ENCODE data around the gene IFNAR1.

Gene IFNAR1

DNA sequence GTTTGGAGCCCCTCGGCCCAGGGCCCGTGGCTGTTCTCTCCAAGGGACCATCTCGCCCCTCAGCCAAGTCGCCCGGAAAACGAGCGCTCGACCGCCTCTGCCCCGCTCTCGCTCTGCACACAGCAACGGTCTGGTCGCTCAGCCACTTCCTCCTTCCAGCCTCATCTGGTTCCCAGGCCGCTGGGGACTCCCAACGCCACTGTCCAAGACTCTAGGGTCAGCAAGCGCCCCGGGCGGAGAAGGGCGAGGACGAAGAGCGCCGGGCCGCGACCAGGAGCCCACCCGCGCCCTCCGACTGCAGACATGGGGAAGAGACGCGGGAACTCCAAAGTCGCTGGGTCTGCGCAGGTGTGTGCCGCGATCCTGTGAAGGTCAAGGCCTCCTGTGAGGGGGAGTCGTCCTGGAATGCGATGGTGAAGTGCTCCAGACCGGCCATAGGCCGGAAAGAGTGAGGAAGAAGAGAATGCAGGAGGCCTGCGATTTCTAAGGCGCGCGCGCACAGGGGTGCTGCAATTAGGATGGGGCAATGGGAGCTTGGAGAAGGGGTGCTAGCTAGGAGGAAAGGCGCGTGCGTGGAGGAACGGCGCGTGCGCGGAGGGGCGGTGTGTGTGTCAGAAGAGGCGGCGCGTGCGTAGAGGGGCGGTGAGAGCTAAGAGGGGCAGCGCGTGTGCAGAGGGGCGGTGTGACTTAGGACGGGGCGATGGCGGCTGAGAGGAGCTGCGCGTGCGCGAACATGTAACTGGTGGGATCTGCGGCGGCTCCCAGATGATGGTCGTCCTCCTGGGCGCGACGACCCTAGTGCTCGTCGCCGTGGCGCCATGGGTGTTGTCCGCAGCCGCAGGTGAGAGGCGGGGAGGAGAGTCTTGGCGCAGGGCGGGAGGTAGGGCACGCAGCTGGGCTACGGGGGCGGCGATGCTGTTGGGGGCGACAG, at the start of gene IFNAR1:
Gene IFNAR1, plus strand, starts transcription at position 680 of the 931 bp plus-strand sequence. Its CDS starts 86 bp downstream, at position 766.
- DNase-seq = peak; percentile 74

DNA sequence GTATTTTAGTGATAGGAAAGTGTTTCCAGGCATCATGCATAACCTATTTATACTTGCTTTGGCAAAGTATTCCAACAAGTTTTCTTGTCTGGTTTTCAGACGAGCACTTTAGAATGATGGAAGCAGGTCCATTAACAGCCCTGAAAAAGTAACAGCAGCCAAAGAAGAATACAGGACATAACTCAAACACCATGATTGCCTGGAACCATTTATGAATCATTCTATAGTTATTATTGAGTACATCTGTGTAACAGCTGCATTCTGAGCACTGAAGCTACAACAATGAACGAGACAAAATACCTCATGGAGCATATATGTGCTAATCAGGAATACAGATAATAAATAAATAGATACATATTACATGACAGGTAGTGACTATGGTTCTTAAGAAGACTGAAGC, 46.0 kb upstream of the IFNAR1 start:
- no peak for DNase-seq

DNA sequence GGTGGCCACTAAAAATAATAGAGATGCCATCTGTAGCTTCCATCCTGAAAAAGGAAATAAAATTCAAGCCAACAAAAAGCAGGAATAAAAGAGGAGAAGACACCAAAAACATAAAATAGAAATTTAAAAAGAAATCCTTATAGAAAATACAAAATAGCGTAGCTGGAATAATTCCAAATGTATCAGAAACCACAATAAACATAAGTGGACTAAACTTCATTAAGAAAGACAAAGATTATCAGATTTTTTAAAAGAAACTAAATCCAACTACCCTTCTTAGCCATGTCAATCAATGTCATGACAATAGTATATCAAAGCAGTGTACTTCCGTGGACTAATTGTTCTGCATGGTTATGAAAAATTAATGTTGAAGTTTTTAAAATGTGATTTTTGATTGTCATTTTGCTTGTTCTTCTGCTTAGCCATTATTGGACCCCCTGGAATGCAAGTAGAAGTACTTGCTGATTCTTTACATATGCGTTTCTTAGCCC, 45.4 kb upstream of the IFNAR1 start:
- no peak for DNase-seq

DNA sequence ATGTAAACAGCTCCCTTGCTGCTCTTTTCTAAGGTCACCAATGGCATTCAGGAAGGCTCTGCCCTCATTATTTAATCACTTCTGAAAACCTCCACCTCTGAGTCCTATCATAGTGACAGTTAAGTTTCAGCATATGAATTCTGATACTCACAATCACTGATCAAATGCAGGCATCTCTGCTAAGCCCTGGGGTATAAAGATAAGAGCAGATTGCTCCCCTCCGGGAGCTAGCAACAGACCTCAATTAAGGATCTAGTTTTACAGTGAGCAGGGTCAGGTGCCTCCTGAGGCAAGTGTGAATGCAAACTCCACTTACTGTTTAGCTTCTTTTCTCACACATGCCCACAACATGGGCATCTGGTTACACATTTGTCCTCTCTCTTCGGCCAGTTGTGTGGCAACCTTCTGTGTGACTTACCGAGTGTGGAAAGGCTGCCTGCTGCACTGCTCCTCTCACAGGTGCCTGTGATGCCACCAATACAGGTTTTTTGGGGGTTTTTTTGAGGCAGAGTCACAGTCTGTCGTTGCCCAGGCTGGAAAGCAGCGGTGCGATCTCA, 43.6 kb upstream of the IFNAR1 start:
- DNase-seq = no peak

DNA sequence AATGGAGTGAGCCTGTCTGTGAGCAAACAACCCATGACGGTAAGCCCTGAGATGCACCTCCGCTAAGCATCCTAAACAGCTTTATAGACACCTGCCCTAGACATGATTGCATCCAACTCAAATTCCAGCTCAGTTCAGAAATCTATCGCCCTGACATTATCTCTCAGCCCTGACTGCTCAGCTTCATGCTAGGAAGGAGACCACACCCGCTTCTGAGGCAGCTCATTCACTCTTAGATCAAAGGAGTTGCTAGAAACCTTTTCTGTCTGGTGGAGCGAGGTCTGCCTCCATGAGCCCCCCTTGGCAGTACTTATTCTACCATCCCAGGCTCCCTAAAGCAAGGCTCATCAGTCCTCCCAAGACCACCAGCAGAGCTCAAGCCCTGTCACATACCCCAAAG, 41.6 kb upstream of the IFNAR1 start:
- DNase-seq = no peak

DNA sequence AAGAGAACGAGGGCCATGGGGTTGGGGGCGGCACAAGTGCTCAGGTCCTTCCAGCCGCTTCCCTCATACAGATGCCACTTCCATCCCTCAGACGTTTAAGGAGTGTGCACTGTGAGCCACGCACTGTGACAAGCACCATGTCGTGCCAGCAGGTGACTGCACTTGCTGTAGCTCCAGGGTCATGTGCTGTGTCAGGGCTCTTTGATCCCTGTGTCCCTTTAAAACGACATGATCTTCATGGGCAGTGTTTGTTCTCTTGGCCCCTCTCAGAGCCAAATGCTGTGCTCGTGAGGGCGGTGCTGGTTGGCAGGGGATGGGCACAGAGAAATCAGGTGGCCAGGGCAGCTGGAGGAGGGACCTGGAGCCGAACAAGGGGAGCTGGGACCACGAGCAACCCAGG, 38.7 kb upstream of the IFNAR1 start:
- no peak for DNase-seq

DNA sequence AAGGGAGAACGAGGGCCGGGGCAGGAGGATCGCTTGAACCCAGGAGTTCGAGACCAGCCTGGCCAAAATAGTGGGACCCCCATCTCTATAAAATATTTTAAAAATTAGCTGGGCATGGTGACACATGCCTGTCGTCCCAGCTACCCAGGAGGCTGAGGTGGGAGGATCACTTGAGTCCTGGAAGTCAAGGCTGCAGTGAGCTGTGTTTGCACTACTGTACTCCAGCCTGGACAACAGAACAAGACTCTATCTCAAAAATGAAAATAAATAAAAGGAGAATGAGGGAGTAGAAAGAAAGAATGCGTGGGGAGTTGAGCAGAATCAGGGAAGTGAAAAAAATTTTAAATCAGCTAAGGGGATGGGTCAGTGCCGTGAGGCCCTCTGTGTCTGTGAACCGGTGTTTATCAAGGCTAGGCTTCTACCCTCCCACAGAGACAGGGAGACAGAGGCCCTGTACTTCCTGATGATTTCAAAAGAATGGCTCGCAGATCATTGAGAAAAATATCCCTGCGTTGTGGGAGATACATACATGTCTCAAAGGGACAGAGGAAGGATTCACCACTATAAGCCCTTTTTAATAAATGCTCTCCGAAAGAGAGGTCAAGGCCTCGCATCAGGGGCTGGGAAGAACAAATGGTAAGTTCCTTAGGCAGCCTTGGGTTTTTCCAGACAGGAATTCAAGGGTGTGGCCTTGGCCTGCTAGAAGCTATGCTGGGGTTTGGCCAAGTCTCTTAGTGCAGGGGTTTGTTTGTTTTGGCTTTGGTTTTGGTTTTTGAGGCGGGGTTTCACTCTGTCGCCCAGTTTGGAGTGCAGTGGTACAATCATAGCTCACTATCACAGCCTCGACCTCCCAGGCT, 37.9 kb upstream of the IFNAR1 start:
- DNase-seq = no peak

DNA sequence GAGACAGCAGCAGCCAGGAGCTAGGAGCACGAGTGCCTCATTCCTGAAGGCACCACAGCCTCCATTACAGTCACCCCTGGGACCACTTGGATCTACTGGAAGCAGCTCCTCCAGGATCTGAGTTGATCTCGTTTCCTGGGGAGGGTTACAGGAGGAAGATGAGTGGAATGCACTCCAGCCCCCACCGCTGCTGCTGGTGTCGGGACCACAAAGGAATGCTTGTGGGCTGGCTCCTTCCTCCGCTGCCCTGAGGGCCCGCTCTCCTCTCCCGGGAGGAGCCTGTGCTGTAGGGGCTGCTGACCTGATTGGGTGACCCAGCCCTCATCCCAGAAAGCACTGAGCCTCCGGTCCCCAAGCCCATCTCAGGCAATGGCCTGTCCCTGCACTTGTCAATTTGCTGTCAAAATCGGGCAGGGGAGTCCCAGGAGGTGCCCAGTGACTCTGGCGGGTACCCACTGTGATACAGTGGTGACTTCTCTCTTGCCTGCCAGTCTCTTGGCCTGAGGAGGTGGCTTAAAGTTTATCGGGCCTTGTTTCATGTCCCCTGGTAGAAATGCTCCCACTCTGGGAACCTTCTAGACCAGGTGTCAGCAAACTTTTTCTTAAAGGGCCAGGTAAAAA, 35.5 kb upstream of the IFNAR1 start:
- no peak for DNase-seq

DNA sequence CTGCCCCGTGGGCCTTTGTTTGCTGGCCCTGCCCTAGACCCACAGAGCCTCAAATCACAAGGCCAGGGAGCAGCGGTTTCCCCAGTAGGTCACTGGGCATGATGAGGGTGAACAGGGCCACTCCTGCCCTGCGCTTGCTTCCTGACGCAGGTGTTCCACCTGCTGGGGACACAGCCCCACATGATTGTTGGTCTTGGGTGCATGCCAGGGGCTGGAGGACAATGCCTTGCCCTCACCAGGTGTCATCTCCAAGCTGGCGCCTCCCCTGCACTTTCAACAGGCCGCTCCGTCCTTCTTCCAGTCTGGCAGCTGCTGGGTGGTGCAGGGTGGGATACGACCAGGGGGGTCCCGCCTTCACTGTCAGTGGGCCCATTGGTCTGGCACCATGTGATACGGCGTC, 34.3 kb upstream of the IFNAR1 start:
- no peak for DNase-seq

DNA sequence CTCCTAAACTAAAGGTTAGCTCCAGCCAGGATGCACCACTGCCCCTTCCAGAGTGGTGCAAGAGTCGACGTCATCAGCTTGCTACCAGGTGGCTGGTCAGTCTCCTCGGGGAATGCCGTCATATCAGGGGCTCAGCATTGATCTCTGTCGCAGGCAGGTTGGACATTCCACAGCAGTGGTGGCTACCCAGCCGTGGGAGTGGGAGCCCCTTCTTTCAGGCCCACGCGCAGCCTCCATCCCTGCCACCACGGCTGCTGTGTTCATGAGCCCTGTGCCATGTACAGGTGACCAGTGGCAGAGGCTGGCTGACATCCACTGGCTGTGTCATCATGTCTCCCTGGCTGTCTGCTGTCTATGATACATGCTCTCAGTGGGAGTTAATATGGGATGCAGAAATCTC, 33.1 kb upstream of the IFNAR1 start:
- no peak for DNase-seq

DNA sequence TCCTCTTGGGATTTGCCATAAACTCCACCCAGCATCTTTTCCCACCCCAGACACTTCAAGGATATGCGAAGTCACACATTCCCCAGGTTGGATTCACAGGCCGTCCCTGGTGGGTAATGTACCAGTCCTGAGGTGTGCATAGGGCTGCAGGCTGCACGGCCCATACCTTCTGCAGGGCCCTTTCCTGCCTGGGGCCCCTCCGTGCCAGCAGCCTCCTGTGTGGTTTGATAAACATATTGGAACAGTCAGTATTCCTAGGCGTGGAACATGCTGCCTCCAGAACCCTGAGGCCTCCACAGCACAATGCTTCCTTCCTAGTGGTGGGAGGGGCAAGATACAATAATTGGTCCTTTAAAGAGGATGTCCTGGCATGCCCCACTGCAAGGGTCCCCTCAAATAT, 32.0 kb upstream of the IFNAR1 start:
- no peak for DNase-seq

DNA sequence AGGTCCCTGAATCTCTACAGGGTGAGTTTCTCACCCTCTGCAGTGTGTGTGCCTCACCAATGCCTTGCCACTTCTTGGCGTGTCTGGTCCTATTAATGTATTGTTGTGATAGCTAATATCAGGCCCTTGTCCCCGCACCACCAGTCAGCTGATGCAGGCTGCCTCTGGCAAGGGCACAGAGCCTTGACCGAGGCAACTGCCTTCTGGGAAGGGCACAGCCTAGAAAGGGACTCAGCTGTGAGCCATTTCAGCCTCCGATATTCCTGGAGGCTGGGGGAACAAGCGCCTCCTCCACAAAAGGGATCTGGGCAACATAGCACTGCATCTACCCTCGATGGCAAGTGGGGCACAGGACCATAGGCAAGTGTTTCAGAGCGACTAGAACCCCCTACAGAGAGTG, 31.6 kb upstream of the IFNAR1 start:
- DNase-seq = no peak

DNA sequence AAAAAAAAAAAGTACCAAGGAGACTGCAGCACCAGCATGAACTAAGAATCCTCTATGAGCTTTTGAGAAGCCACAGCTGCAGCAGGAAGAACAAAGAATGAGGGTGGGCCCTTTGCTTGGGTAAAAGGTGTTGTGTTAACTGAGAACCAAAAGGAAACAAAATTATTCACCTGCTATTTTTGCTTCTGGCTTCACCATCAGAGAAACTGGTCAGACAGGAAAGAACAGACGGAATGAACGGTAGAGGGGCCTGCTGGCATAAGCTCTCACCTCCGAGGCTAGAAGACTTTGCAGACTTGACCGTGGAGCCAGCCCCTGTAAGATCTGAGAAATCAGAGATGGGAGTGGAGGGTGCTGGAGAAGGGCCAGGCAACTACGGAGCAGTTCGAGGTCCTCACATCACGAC, 31.0 kb upstream of the IFNAR1 start:
- no peak for DNase-seq

DNA sequence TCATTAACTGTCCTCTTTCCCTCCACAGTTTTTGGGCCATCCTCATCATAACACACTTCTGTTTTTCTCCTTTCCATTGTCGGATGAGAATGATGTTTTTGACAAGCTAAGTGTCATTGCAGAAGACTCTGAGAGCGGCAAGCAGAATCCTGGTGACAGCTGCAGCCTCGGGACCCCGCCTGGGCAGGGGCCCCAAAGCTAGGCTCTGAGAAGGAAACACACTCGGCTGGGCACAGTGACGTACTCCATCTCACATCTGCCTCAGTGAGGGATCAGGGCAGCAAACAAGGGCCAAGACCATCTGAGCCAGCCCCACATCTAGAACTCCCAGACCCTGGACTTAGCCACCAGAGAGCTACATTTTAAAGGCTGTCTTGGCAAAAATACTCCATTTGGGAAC, 28.6 kb upstream of the IFNAR1 start:
- DNase-seq = no peak

DNA sequence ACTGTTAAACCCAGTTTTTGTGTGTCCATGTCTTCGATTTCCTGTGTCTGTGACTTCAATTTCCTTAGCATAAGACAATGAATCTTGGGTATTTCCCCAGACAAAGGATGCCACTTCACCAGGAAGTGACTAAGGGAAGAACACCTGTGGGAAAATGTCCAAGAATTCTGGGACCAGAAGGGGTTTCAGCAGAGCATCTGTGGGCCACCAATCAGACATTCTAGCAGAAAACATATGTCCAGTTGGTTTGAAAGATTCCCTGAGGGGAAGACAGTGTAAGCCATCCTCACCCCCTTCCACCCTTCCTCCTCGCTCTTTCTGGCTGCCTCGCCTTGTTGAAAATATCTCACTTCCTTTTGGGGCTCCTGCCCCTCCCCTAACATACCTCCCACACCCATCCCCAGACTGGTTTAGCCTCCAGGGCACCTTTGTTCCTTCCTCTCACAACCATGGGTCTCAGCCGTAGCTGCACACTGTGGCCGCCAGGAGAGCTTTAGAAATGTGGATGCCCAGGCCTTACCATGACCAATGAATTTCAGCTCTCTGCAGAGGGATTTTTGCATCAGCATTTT, 25.5 kb upstream of the IFNAR1 start:
- no peak for DNase-seq

DNA sequence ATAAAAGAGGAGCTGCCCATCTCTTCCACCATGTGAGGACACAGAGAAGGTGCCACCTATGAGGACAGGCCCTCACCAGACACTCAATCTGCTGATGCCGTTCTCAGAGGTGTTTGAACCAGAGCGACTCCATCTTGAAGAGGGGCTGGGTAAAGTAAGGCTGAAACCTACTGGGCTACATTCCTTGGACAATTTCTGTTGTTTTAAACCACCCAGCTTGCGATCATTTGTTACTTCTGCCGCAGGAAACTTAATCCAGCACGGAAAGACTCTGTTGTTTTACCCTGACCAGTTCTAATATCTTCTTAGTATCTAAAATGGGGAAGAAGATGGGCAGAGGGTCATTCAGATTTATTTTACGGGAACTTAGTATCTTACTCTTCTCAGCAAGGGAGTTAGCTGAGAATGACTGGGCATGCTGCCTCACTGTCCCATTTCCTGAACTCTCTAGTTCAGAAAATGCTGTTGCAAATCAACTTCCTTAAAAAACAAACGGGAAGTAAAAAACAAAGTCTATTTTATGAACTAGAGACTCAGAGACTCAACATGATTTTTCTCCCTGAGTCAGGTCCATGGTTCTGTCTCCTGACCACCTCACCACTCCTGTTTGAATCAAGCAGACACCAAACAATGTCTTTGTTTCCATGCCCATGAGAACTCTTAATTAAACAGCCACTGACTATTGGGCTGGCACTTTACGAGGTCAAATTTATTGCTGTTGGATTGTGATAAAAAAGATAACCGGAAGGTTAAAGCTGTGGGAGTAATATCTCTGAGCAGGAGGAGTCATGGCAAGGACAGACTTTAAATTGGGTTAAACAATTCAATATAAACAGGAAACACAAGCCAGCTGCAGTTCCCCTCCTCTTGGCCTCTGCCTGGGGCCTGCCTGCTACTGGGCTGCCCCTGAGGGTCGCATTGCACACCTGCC, 23.8 kb upstream of the IFNAR1 start:
- DNase-seq = no peak

DNA sequence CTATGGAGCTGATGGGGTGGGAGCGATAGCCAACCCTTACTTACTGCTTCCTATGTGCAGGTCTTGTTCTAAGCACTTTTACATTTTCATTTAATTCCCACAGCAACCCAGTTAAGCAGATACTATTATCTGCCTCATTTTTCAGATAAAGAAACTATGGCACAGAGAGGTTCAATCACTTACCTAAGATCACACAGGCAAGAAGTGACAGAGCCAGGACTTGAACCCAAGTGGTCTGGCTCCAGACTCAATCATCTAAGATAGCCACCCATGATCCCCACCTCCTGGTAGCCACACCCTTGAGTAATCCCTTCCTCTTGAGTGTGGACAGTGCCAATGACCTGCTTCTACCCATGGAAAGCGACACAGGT, 23.2 kb upstream of the IFNAR1 start:
- no peak for DNase-seq

DNA sequence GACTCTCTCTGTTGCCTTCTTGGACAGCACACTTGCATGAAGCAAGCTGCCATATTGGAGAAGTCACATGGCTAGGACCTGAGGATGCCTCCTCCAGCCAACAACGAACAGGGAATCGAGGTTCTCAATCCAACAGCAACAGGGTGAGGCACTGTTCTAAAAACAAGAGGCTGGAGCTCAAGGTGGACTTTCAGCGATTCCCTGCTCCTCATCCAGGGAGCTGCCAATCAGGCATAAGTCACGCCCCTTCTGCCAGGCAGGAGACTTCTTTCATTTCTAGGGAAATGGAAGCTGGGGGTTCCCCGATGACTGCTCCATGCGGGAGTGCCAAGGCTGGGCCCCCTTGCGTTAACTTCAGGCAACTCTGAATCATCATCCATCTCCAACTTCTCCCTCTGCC, 22.7 kb upstream of the IFNAR1 start:
- no peak for DNase-seq

DNA sequence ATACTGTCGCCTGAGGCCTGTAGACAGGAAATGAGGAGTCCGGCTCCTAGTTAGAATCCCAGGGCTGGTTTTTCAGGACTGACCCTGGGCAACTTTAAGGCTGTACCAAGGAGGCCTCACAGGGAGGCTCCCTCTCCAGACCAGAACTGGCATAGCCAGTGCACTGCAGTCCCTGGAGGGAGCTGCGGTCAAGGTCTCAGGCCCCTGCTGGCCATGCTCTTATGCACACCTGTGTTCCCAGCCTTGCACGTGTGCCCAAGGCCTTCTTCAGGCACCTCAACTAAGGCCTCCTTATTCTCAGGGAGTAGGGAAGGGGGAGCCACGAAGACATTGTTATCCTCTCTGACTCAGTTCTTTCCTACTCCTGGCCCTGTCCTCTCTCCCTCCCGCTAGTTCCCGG, 22.0 kb upstream of the IFNAR1 start:
- no peak for DNase-seq

DNA sequence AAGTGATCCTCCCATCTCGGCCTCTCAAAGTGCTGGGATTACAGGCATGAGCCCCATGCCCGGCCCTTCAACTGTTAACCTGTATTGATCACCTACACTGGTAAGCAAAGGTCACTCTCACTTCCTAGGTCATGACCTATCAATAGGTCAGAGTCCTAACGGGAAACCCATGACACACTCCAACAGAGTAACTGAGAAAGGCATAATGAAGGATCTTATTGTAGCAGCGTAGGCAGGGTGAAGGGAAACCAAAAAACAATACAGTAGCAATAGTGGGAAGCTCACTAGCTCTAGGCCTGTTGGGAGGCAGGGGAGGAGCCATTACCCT, 19.5 kb upstream of the IFNAR1 start:
- no peak for DNase-seq

DNA sequence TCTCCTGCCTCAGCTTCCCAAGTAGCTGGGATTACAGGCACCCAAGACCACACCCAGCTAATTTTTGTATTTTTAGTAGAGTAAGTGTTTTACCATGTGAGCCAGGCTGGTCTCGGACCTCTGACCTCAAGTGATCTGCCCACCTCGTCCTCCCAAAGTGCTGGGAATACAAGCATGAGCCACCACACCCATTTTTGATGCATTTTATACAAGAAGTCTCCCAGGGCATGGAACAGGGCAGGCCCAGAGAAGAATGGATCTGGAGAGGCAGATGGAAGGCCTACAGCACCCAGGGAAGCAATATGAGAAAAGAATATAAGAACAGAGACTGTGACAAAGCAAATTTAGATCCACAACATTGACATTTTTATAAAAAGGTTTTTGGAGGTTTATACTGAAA, 18.8 kb upstream of the IFNAR1 start:
- DNase-seq = no peak
